Measurements from ENCODE around the gene SIAH1. TPM values are rescaled to one million over a fixed set of nuclear protein-coding genes. Genes with fewer than 3 reads are reported as not detected.
"Not testable (repeated sequence)": the region's sequence is repeated elsewhere in the genome, so short reads cannot be mapped to it uniquely, and the experiment has no call there.

Gene SIAH1
- total RNA-seq, 2 donors from 2014 or later = 19.7 to 27.9 TPM

- no peak overlapping the region for H3K4me3 ChIP-seq
- DNase-seq = no peak
- peak overlapping the region in 1 of 2 donors; percentile 65 for H3K9ac ChIP-seq (ENCODE audit: low read depth in 2 of 2, low read length in 2 of 2)
- no peak for TF ChIP-seq CTCF (IDR thresholded peaks at IDR 0.05)
- H3K4me1 ChIP-seq = no peaks in the 10 kb centered on the region
- no peaks in the 10 kb centered on the region for H3K27me3 ChIP-seq
- H3K36me3 ChIP-seq = no peaks in the 10 kb centered on the region
- no peaks in the 10 kb centered on the region for H3K9me3 ChIP-seq
- peak overlapping the region; percentile 77 for H3K27ac ChIP-seq
- intact Hi-C loops (cut with DNase I) = no loop called here
Measured at GRCh38 chr16:48405153-48405552, 19.9 kb upstream of the SIAH1 start.

- H3K4me3 ChIP-seq; H3K9me3 ChIP-seq; H3K9ac ChIP-seq (ENCODE audit: low read depth in 2 of 2, low read length in 2 of 2); H3K4me1 ChIP-seq; H3K27me3 ChIP-seq; DNase-seq; H3K27ac ChIP-seq; intact Hi-C loops (cut with DNase I); H3K36me3 ChIP-seq: not testable (repeated sequence)
Measured at GRCh38 chr16:48402547-48402946, 17.3 kb upstream of the SIAH1 start.

- Histone ChIP-seq H3K27me3 (no peaks in the 10 kb centered on the region), H3K9ac (ENCODE audit: low read depth in 2 of 2, low read length in 2 of 2) (no peak overlapping the region), H3K36me3 (no peaks in the 10 kb centered on the region), H3K4me1 (no peaks in the 10 kb centered on the region), H3K4me3 (no peak overlapping the region), H3K9me3 (no peaks in the 10 kb centered on the region), H3K27ac (no peak overlapping the region)
- no peak for TF ChIP-seq CTCF (IDR thresholded peaks at IDR 0.05)
- intact Hi-C loops (cut with DNase I) = no loop called here
- DNase-seq = no peak
Measured at GRCh38 chr16:48395375-48395774, 10.2 kb upstream of the SIAH1 start.

- no peaks in the 10 kb centered on the region for H3K9me3 ChIP-seq
- TF ChIP-seq CTCF (IDR thresholded peaks at IDR 0.05) = no peak
- intact Hi-C loops (cut with DNase I) = no loop called here
Measured at GRCh38 chr16:48394355-48394703, 9.1 kb upstream of the SIAH1 start.

GRCh38 chr16:48393485-48394354 lies 8.5 kb upstream of the SIAH1 start:
- H3K4me3 ChIP-seq = no peak overlapping the region
- DNase-seq = no peak
- no peaks in the 10 kb centered on the region for H3K27me3 ChIP-seq
- TF ChIP-seq CTCF (IDR thresholded peaks at IDR 0.05) = no peak
- H3K36me3 ChIP-seq = no peaks in the 10 kb centered on the region
- intact Hi-C loops (cut with DNase I) = no loop called here
- no peaks in the 10 kb centered on the region for H3K9me3 ChIP-seq
- no peaks in the 10 kb centered on the region for H3K4me1 ChIP-seq
- no peak overlapping the region for H3K27ac ChIP-seq
- no peak overlapping the region for H3K9ac ChIP-seq (ENCODE audit: low read depth in 2 of 2, low read length in 2 of 2)

More at GRCh38 chr16:48394355-48394703, 9.1 kb upstream of the SIAH1 start:
- Histone ChIP-seq H3K36me3 (no peaks in the 10 kb centered on the region), H3K27ac (no peak overlapping the region), H3K4me3 (no peak overlapping the region), H3K9ac (ENCODE audit: low read depth in 2 of 2, low read length in 2 of 2) (no peak overlapping the region), H3K4me1 (no peaks in the 10 kb centered on the region), H3K27me3 (no peaks in the 10 kb centered on the region)
- DNase-seq = no peak

GRCh38 chr16:48392407-48392806 lies 7.2 kb upstream of the SIAH1 start:
- Histone ChIP-seq H3K9ac (ENCODE audit: low read depth in 2 of 2, low read length in 2 of 2) (no peak overlapping the region), H3K4me3 (no peak overlapping the region), H3K27ac (no peak overlapping the region), H3K36me3 (no peaks in the 10 kb centered on the region), H3K4me1 (no peaks in the 10 kb centered on the region), H3K27me3 (no peaks in the 10 kb centered on the region), H3K9me3 (no peaks in the 10 kb centered on the region)
- intact Hi-C loops (cut with DNase I) = no loop called here
- no peak for TF ChIP-seq CTCF (IDR thresholded peaks at IDR 0.05)
- DNase-seq = no peak
